CD4-positive, alpha-beta memory T cell (primary cell): Measurements from ENCODE around the gene CLECL1. TPM values are rescaled to one million over a fixed set of nuclear protein-coding genes. Genes with fewer than 3 reads are reported as not detected.

Experiments
- polyA plus RNA-seq, 2 donors: library from polyadenylated mRNA; unstranded; fragments of 300-500 nt; fragmentation: Illumina TruSeq; gene quantifications; one replicate each; pipeline ENCODE4 v1.2.3, GENCODE V29; 2021
- total RNA-seq, 2 experiments: library from RNA; stranded (reverse); gene quantifications; one replicate each; pipeline ENCODE4 v1.2.3, GENCODE V29; 2021

CLECL1 gene
- total and polyA plus RNA-seq, 4 experiments from 2014 or later = 4.3 to 8.6 (median 7.4) TPM

Other genes starting within 250 kb of the CLECL1 start
- 10 to 100 TPM; 62.2 to 63.2 TPM for gene KLRB1, start 125.2 kb downstream of the CLECL1 start, total RNA-seq
- gene KLRB1, start 125.2 kb downstream of the CLECL1 start, polyA plus RNA-seq = 100 to 1,000 TPM; 133 to 196 TPM
- 100 to 1,000 TPM; 294 to 297 TPM for gene CLEC2D, start 63.4 kb downstream of the CLECL1 start, total RNA-seq
- gene CLEC2D, start 63.4 kb downstream of the CLECL1 start, polyA plus RNA-seq = 100 to 1,000 TPM; 241 to 288 TPM
- gene CD69, start 27.8 kb upstream of the CLECL1 start, total RNA-seq = 10 to 100 TPM; 31.0 to 35.9 TPM
- gene CD69, start 27.8 kb upstream of the CLECL1 start, polyA plus RNA-seq = 1,000 to 10,000 TPM in 1 of 2 donors, 100 to 1,000 TPM in 1; 145 to 1,121 TPM
- under 1 TPM; 0.28 to 0.49 TPM for gene KLRF1, start 94.4 kb upstream of the CLECL1 start, total RNA-seq
- 1 to 10 TPM in 1 of 2 donors, under 1 TPM in 1; 0.30 to 1.1 TPM for gene KLRF1, start 94.4 kb upstream of the CLECL1 start, polyA plus RNA-seq
- gene CLEC2B, start 136.3 kb upstream of the CLECL1 start, total RNA-seq = 10 to 100 TPM; 72.5 to 74.6 TPM
- 10 to 100 TPM; 42.2 to 79.8 TPM for gene CLEC2B, start 136.3 kb upstream of the CLECL1 start, polyA plus RNA-seq
- not detected for gene KLRF2, start 148.4 kb upstream of the CLECL1 start, total RNA-seq
- gene KLRF2, start 148.4 kb upstream of the CLECL1 start, polyA plus RNA-seq = not detected
- gene CLEC2A, start 199.3 kb upstream of the CLECL1 start, total RNA-seq = not detected
- gene CLEC2A, start 199.3 kb upstream of the CLECL1 start, polyA plus RNA-seq = not detected
- gene CLEC12A, start 238.3 kb upstream of the CLECL1 start, total RNA-seq = under 1 TPM in 1 of 2 experiments, not detected in 1; 0.22 TPM
- not detected for gene CLEC12A, start 238.3 kb upstream of the CLECL1 start, polyA plus RNA-seq